Ovary (tissue), 3 donors: Measurements from ENCODE around the gene GPR162.

Source experiments
- CTCF ChIP-seq, 3 donors: fragments of 450-650 bp in 2 of 3; fragments of 200-600 bp in 1 of 3; IDR thresholded peaks; one replicate each; pipeline versions ENCODE4 v1.5.1 to v1.8.0; 2016 to 2022; ENCODE audit warnings: antibody characterized with exemption in 3 of 3, mild to moderate bottlenecking in 1 of 3
- EP300 ChIP-seq: sonication (generic); formaldehyde crosslinking; IDR thresholded peaks from one replicate; pipeline ENCODE4 v1.6.1; 2017; ENCODE audit warnings: antibody characterized with exemption
- POLR2A ChIP-seq: fragments of 450-650 bp; IDR thresholded peaks from one replicate; pipeline ENCODE4 v1.6.1; 2017; ENCODE audit warnings: antibody characterized with exemption, mild to moderate bottlenecking, moderate library complexity
- donor health status: DM: no; HTN: no; CAD: no.

- TF ChIP-seq CTCF (IDR thresholded peaks at IDR 0.05), result no peak
- TF ChIP-seq POLR2A, result no peak
- TF ChIP-seq EP300, result no peak
Measured at GRCh38 chr12:6849976-6850560, 28.4 kb downstream of the GPR162 start.
